22Rv1 (cell line): ENCODE measurements around the gene SLIT1.

Source experiments
- ZFX ChIP-seq: fragments of 450-650 bp; IDR thresholded peaks from 2 replicates; pipeline ENCODE4 v1.6.1; 2017; ENCODE audit warnings: antibody characterized with exemption, borderline replicate concordance
- TF ChIP-seq, protein P1 (sequence below): fragments of 450-650 bp; IDR thresholded peaks from 2 replicates; pipeline ENCODE4 v1.5.1; 2017; ENCODE audit warnings: mild to moderate bottlenecking

DNA sequence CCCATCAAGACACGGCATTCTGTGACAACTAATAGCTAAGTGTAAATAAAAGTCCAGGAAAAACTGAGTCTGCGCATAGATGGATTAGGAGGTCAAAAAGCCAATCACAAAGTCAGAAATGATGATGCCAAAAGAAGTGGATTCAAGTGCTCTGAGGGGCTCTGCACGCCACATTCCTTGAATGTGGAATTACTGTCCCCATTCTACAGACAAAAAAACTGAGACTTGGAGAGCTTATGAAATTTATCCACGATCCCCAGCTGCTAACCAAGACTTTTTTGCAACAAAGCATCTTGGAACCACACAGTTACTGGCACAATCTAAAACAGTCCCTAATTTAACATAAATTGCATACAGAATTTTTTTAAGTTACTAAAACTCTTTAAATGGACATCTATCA, 49.6 kb upstream of the SLIT1 start:
- TF ChIP-seq, protein P1, sequence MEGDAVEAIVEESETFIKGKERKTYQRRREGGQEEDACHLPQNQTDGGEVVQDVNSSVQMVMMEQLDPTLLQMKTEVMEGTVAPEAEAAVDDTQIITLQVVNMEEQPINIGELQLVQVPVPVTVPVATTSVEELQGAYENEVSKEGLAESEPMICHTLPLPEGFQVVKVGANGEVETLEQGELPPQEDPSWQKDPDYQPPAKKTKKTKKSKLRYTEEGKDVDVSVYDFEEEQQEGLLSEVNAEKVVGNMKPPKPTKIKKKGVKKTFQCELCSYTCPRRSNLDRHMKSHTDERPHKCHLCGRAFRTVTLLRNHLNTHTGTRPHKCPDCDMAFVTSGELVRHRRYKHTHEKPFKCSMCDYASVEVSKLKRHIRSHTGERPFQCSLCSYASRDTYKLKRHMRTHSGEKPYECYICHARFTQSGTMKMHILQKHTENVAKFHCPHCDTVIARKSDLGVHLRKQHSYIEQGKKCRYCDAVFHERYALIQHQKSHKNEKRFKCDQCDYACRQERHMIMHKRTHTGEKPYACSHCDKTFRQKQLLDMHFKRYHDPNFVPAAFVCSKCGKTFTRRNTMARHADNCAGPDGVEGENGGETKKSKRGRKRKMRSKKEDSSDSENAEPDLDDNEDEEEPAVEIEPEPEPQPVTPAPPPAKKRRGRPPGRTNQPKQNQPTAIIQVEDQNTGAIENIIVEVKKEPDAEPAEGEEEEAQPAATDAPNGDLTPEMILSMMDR, result no peak
- no peak for TF ChIP-seq ZFX
